Measurements from ENCODE around the gene MED17.
"Not testable (repeated sequence)": the region's sequence is repeated elsewhere in the genome, so short reads cannot be mapped to it uniquely, and the experiment has no call there.

The MED17 gene

GRCh38 chr11:93744669-93745004, 39.4 kb upstream of the MED17 start:
- no peak overlapping the region for H3K4me3 ChIP-seq (ENCODE audit: low read depth, low read length)

GRCh38 chr11:93745005-93745755, 38.9 kb upstream of the MED17 start:
- DNase-seq; H3K27me3 ChIP-seq; H3K36me3 ChIP-seq; H3K4me1 ChIP-seq; H3K4me3 ChIP-seq (ENCODE audit: low read depth, low read length); H3K9me3 ChIP-seq: not testable (repeated sequence)

More at GRCh38 chr11:93744669-93745004, 39.4 kb upstream of the MED17 start:
- Histone ChIP-seq H3K9me3 (no peaks in the 10 kb centered on the region), H3K27me3 (no peaks in the 10 kb centered on the region), H3K36me3 (peaks cover 14% of the 10 kb centered on the region), H3K4me1 (no peaks in the 10 kb centered on the region)
- no peak for TF ChIP-seq CTCF (IDR thresholded peaks at IDR 0.05; ENCODE audit: low read depth, low read length)
- no peak for DNase-seq

GRCh38 chr11:93746101-93746500, 38.0 kb upstream of the MED17 start:
- no peaks in the 10 kb centered on the region for H3K4me1 ChIP-seq
- H3K4me3 ChIP-seq (ENCODE audit: low read depth, low read length), result no peak overlapping the region
- H3K9me3 ChIP-seq, result no peaks in the 10 kb centered on the region
- peaks cover under 1% of the 10 kb centered on the region for H3K36me3 ChIP-seq
- TF ChIP-seq CTCF (IDR thresholded peaks at IDR 0.05; ENCODE audit: low read depth, low read length), result no peak
- H3K27me3 ChIP-seq, result no peaks in the 10 kb centered on the region
- no peak for DNase-seq

- Histone ChIP-seq H3K4me3 (ENCODE audit: low read depth, low read length) (no peak overlapping the region), H3K36me3 (no peaks in the 10 kb centered on the region), H3K9me3 (no peaks in the 10 kb centered on the region), H3K27me3 (no peaks in the 10 kb centered on the region), H3K4me1 (no peaks in the 10 kb centered on the region)
- no peak for DNase-seq
- TF ChIP-seq CTCF (IDR thresholded peaks at IDR 0.05; ENCODE audit: low read depth, low read length), result no peak
Observed at GRCh38 chr11:93747122-93747521, 37.0 kb upstream of the MED17 start.

- no peak for TF ChIP-seq CTCF (IDR thresholded peaks at IDR 0.05; ENCODE audit: low read depth, low read length)
- no peak overlapping the region for H3K4me3 ChIP-seq (ENCODE audit: low read depth, low read length)
- no peaks in the 10 kb centered on the region for H3K27me3 ChIP-seq
- DNase-seq, result no peak
- H3K36me3 ChIP-seq, result peaks cover 3% of the 10 kb centered on the region; the same call in 1 of the 2 replicates
- H3K4me1 ChIP-seq, result no peaks in the 10 kb centered on the region
- no peaks in the 10 kb centered on the region for H3K9me3 ChIP-seq
Observed at GRCh38 chr11:93751001-93751400, 33.1 kb upstream of the MED17 start.

GRCh38 chr11:93753241-93753640, 30.8 kb upstream of the MED17 start:
- TF ChIP-seq CTCF (IDR thresholded peaks at IDR 0.05; ENCODE audit: low read depth, low read length), result no peak
- DNase-seq, result no peak
- Histone ChIP-seq H3K9me3 (no peaks in the 10 kb centered on the region), H3K36me3 (peaks cover 3% of the 10 kb centered on the region), H3K27me3 (no peaks in the 10 kb centered on the region), H3K4me1 (no peaks in the 10 kb centered on the region), H3K4me3 (ENCODE audit: low read depth, low read length) (no peak overlapping the region)

Data from BE2C (cell line).